ENCODE data around the gene PDZD2.

DNA sequence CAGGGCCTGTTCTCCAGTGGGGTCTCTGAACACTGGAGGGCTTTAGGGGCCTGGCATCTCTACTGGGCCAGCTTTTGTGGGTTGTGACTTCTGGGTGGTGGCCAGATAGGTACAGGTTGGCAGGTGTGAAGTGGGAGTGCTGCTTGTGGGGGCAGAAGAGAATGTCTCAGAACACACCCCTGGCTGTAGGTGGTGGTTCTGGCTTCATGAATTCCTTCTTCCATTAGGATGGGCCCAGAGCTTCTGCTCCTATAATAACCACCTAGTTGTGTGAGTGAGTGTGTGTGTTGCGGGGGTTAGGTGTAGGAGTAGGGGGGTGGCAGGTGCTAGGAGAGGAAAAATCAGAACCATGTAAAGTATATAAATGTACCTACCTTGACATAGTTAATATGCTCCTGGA, 1.6 kb downstream of the PDZD2 start:
- TF ChIP-seq CTCF (IDR thresholded peaks at IDR 0.05; ENCODE audit: insufficient read depth, low read length) (no peak), GABPA (IDR thresholded peaks at IDR 0.05; ENCODE audit: low read depth) (no peak)

All from HL-60 (cell line).